ES-I3 (cell line): Measurements from ENCODE around the gene SLC39A6.
"Not testable (repeated sequence)": the region's sequence is repeated elsewhere in the genome, so short reads cannot be mapped to it uniquely, and the experiment has no call there.

Experiments used
- H3K36me3 ChIP-seq: 2 replicates; pipeline ENCODE4 v1.6.1; 2013; ENCODE audit warnings: mild to moderate bottlenecking, low read length, control low read depth, moderate library complexity; ENCODE audit not compliant: insufficient read depth
- H3K4me1 ChIP-seq: 2 replicates; pipeline ENCODE4 v1.6.1; 2013; ENCODE audit warnings: mild to moderate bottlenecking, control low read depth, low read length; ENCODE audit not compliant: insufficient read depth
- H3K9ac ChIP-seq: 2 replicates; pipeline ENCODE4 v1.6.1; 2013; ENCODE audit warnings: low read depth, mild to moderate bottlenecking, low read length, moderate library complexity
- H3K9me3 ChIP-seq: 2 replicates; pipeline ENCODE4 v1.6.1; 2013; ENCODE audit warnings: mild to moderate bottlenecking, low read length, moderate library complexity; ENCODE audit not compliant: control insufficient read depth, insufficient read depth

SLC39A6 gene

GRCh38 chr18:36099311-36099710 is 29.8 kb downstream of the SLC39A6 start:
- Histone ChIP-seq H3K9me3 (no peaks in the 10 kb centered on the region; the same call in 1 of the 2 replicates), H3K4me1 (no peaks in the 10 kb centered on the region), H3K36me3 (no peaks in the 10 kb centered on the region), H3K9ac (no peak overlapping the region)

DNA sequence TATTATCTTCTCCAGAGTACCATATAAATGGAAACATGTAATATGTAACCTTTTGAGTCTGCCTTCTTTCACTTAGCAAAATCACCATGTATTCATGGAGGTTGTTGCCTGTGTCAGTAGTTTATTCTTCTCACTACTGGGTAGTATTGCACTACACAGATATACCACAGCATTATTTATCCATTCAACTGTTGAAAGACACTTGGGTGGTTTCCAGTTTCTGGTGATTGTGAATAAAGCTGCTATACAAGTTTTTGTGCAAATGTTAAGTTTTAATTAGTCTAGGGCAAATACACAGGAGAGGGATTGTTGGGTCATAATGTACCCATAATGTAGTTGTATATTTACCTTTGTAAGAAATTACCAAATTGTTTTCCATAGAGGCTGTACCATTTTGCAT is 32.2 kb downstream of the SLC39A6 start:
- no peaks in the 10 kb centered on the region for H3K4me1 ChIP-seq
- no peaks in the 10 kb centered on the region for H3K36me3 ChIP-seq
- no peaks in the 10 kb centered on the region for H3K9me3 ChIP-seq
- no peak overlapping the region for H3K9ac ChIP-seq

GRCh38 chr18:36095936-36096519 is 33.1 kb downstream of the SLC39A6 start:
- H3K36me3 ChIP-seq: no peaks in the 10 kb centered on the region
- H3K4me1 ChIP-seq: no peaks in the 10 kb centered on the region
- no peaks in the 10 kb centered on the region for H3K9me3 ChIP-seq
- H3K9ac ChIP-seq: no peak overlapping the region

GRCh38 chr18:36094431-36094830 is 34.7 kb downstream of the SLC39A6 start:
- H3K9ac ChIP-seq: no peak overlapping the region
- no peaks in the 10 kb centered on the region for H3K9me3 ChIP-seq
- no peaks in the 10 kb centered on the region for H3K36me3 ChIP-seq
- no peaks in the 10 kb centered on the region for H3K4me1 ChIP-seq

DNA sequence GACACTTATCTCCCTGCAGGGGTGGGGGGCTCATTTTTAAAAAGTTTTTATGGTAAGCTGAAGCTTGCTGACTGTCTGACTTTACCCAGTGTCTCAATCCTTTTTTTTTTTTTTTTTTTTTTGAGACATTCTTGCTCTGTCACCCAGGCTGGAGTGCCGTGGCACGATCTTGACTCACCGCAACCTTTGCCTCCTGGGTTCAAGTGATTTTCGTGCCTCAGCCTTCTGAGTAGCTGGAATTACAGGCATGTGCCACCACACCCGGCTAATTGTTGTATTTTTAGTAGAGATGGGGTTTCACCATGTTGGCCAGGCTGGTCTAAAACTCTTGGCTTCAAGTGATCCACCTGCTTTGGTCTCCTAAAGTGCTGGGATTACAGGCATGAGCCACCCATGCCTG is 37.0 kb downstream of the SLC39A6 start:
- not testable (repeated sequence) for H3K36me3 ChIP-seq, H3K4me1 ChIP-seq, H3K9ac ChIP-seq, H3K9me3 ChIP-seq

- no peak overlapping the region for H3K9ac ChIP-seq
- H3K4me1 ChIP-seq: no peaks in the 10 kb centered on the region
- H3K9me3 ChIP-seq: no peaks in the 10 kb centered on the region
- no peaks in the 10 kb centered on the region for H3K36me3 ChIP-seq
Observed at GRCh38 chr18:36089001-36089400, 40.1 kb downstream of the SLC39A6 start.

DNA sequence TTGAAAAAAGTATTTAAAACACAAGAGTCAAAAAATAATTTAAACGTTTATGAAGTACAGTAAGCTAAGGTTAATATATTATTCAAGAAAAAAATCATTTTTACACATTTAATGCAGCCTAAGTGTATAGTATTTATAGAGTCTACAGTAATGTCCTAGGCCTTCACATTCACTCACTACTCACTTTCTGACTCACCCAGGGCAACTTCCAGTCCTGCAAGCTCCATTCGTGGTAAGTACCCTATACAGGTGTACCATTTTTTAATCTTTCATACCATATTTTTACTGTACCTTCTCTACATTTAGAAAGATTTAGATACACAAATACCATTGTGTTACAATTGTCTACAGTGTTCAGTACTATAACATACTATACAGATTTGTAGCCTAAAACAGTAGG is 40.9 kb downstream of the SLC39A6 start:
- Histone ChIP-seq H3K9ac (no peak overlapping the region), H3K9me3 (no peaks in the 10 kb centered on the region), H3K36me3 (no peaks in the 10 kb centered on the region), H3K4me1 (no peaks in the 10 kb centered on the region)

DNA sequence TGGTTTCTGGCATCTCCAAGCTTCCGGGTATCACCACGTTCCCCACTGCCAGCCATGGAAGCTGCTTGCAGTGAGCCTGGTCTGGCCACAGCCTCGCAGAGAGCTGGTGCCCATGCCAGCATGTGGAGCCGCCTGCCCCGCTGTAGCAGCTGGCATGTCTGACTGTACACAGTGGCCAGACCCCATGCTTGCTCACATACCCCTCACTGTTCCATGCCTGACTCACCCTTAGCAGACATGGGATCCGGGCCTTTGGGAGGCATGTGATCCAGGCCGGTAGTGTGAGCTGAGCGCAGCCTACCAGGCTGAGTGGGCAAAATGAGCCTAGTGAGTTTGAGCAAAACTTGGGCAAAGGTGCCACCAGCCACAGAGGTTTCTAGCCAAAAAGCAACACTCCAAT is 43.0 kb downstream of the SLC39A6 start:
- H3K9ac ChIP-seq: no peak overlapping the region
- no peaks in the 10 kb centered on the region for H3K4me1 ChIP-seq
- H3K9me3 ChIP-seq: no peaks in the 10 kb centered on the region; the same call in 1 of the 2 replicates
- H3K36me3 ChIP-seq: no peaks in the 10 kb centered on the region

- no peaks in the 10 kb centered on the region; the same call in 1 of the 2 replicates for H3K9me3 ChIP-seq
- H3K4me1 ChIP-seq: no peaks in the 10 kb centered on the region
- no peaks in the 10 kb centered on the region for H3K36me3 ChIP-seq
- H3K9ac ChIP-seq: no peak overlapping the region
Observed at GRCh38 chr18:36085195-36085594, 43.9 kb downstream of the SLC39A6 start.

GRCh38 chr18:36083729-36084128 is 45.4 kb downstream of the SLC39A6 start:
- no peaks in the 10 kb centered on the region; the same call in 1 of the 2 replicates for H3K9me3 ChIP-seq
- H3K9ac ChIP-seq: no peak overlapping the region
- no peaks in the 10 kb centered on the region for H3K4me1 ChIP-seq
- H3K36me3 ChIP-seq: no peaks in the 10 kb centered on the region

DNA sequence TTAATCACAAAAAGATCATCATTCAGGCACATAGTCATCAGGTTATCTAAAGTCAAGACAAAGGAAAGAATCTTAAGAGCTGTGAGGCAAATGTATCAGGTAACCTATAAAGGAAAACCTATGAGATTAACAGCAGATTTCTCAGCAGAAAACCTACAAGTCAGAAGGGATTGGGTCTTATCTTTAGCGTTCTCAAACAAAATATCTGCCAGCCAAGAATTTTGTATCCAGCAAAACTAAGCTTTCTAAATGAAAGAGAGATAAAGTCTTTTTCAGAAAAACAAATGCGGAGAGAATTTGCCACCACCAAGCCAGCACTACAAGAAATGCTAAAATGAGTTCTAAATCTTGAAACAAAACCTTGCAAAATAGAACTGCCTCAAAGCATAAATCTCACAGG is 48.0 kb downstream of the SLC39A6 start:
- not testable (repeated sequence) for H3K36me3 ChIP-seq, H3K9me3 ChIP-seq, H3K4me1 ChIP-seq, H3K9ac ChIP-seq

GRCh38 chr18:36078751-36079529 is 50.2 kb downstream of the SLC39A6 start:
- H3K9me3 ChIP-seq: no peaks in the 10 kb centered on the region; the same call in 1 of the 2 replicates
- H3K36me3 ChIP-seq: no peaks in the 10 kb centered on the region
- H3K9ac ChIP-seq: no peak overlapping the region
- no peaks in the 10 kb centered on the region for H3K4me1 ChIP-seq

DNA sequence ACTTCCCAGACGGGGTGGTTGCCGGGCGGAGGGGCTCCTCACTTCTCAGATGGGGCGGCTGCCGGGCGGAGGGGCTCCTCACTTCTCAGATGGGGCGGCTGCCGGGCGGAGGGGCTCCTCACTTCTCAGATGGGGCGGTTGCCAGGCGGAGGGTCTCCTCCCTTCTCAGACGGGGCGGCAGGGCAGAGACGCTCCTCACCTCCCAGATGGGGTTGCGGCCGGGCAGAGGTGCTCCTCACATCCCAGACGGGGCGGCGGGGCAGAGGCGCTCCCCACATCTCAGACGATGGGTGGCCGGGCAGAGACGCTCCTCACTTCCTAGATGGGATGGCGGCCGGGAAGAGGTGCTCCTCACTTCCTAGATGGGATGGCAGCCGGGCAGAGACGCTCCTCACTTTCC is 51.4 kb downstream of the SLC39A6 start:
- not testable (repeated sequence) for H3K9ac ChIP-seq, H3K36me3 ChIP-seq, H3K9me3 ChIP-seq, H3K4me1 ChIP-seq

DNA sequence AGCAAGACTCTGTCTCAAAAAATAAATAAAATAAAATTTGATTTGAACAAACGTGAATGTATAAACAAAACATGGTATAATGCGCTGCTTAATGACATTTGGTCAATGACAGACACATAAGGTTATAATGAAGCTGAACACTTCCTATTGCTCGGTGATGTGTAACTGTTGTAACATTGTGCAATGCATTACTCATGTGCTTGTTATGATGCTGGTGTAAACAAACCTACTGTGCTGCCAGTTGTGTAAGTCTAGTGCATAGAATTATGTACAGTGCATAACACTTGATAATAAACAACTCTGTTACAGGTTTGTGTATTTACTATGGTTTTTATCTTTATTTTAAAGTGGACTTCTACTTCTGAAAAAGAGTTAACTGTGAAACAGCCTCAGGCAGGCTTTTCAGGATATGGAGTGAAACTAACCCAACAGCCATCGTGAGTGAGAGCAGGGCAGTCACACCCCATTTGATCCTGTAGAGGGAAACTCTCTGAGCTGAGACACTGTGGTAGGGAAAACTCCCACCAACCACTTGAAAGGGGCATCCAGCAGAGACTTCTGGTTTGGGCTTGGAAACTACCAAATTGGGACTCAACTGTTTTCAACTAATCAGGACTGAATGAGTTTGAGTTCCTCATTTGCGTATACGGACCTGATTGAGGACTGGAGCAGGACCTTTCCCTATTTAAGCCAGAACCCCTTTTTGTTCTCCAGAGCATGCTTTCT is 53.1 kb downstream of the SLC39A6 start:
- H3K9ac ChIP-seq: no peak overlapping the region
- H3K36me3 ChIP-seq: no peaks in the 10 kb centered on the region
- H3K9me3 ChIP-seq: no peaks in the 10 kb centered on the region; the same call in 1 of the 2 replicates
- H3K4me1 ChIP-seq: no peaks in the 10 kb centered on the region

DNA sequence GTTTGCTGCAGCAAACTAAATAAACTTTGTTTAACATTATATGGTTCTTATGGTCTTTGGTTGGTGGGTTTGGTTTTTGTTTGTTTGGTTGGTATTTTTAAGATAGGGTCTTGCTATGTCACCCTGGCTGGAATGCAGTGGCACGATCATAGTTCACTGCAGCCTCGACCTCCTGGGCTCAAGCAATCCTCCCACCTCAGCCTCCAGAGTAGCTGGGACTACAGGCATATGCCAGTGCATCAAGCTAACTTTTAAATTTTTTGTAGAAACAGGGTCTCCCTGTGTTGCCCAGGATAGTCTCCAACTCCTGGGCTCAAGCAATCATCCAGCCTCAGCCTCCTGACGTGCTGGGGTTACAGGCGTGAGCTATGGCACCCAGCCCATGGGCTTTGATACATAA is 54.7 kb downstream of the SLC39A6 start:
- no peaks in the 10 kb centered on the region for H3K36me3 ChIP-seq
- no peak overlapping the region for H3K9ac ChIP-seq
- no peaks in the 10 kb centered on the region for H3K4me1 ChIP-seq
- H3K9me3 ChIP-seq: no peaks in the 10 kb centered on the region
